NB4 (cell line): ENCODE results near the gene CLHC1.

ENCODE experiments used
- POLR2A ChIP-seq: IDR thresholded peaks from 2 replicates; pipeline ENCODE4 v1.6.1; 2011; ENCODE audit warnings: mild to moderate bottlenecking; ENCODE audit not compliant: insufficient read length; ENCODE audit errors: extremely low read depth
- TF ChIP-seq, protein P1 (sequence below): IDR thresholded peaks from one replicate; pipeline ENCODE4 v1.5.1; 2012; ENCODE audit warnings: low read depth, low read length

DNA sequence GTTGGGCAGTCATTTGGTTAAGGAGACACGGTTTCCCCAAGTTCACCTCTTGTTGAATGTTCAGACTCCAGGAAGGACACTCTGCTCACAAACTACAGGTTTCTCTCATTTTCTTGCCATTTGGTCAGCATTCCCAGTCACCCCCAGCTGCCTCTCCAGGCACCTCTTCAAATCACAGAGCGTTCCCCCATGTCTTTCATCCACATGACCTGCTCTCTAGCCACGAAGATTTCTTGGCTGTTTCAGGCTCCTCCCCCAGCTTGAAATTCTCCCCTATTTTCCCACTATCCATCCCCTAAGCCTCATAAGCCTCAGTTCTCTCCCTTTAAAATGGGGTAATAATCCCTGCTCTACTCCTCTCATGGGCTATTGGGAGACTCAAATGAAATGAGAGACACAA lies 92.8 kb downstream of the CLHC1 start:
- TF ChIP-seq, protein P1, sequence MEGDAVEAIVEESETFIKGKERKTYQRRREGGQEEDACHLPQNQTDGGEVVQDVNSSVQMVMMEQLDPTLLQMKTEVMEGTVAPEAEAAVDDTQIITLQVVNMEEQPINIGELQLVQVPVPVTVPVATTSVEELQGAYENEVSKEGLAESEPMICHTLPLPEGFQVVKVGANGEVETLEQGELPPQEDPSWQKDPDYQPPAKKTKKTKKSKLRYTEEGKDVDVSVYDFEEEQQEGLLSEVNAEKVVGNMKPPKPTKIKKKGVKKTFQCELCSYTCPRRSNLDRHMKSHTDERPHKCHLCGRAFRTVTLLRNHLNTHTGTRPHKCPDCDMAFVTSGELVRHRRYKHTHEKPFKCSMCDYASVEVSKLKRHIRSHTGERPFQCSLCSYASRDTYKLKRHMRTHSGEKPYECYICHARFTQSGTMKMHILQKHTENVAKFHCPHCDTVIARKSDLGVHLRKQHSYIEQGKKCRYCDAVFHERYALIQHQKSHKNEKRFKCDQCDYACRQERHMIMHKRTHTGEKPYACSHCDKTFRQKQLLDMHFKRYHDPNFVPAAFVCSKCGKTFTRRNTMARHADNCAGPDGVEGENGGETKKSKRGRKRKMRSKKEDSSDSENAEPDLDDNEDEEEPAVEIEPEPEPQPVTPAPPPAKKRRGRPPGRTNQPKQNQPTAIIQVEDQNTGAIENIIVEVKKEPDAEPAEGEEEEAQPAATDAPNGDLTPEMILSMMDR, result no peak
- no peak for TF ChIP-seq POLR2A
